MCF 10A (cell line): ENCODE results near the gene YDJC. TPM values are rescaled to one million over a fixed set of nuclear protein-coding genes. Genes with fewer than 3 reads are reported as not detected.

Experiments used
- BruUV-seq: library from RNA; stranded (reverse); fragments of 400-500 nt; replicated peaks from 2 replicates; lab custom pipeline; 2021; lab: Mats Ljungman, UMichigan
- CTCF ChIA-PET: fragments of 300-600 bp; sonication (Branson Sonifier 250); formaldehyde crosslinking; extraction: SDS; loops from one replicate; lab custom pipeline; 2021; ENCODE audit warnings: antibody characterized with exemption, inconsistent platforms; lab: Yijun Ruan, JAX
- POLR2A ChIA-PET: fragments of 300-600, 350-650 bp; sonication (Branson Sonifier 250); formaldehyde crosslinking; extraction: SDS; loops from one replicate; lab custom pipeline; 2020; ENCODE audit warnings: antibody characterized with exemption, inconsistent platforms; lab: Yijun Ruan, JAX
- DNase-seq: peaks from one replicate; pipeline ENCODE4 v3.0.0-alpha.2; 2018; ENCODE audit not compliant: unreplicated experiment
- H3K27ac Mint-ChIP-seq: one replicate; pipeline ENCODE4 v1.8.0; 2022; ENCODE audit warnings: mild to moderate bottlenecking, low read depth, mixed read lengths; ENCODE audit not compliant: unreplicated experiment
- H3K27me3 Mint-ChIP-seq: one replicate; pipeline ENCODE4 v1.8.0; 2022; ENCODE audit warnings: mixed read lengths; ENCODE audit not compliant: insufficient read depth, unreplicated experiment
- H3K36me3 Mint-ChIP-seq: one replicate; pipeline ENCODE4 v1.8.0; 2022; ENCODE audit warnings: mild to moderate bottlenecking, moderate library complexity, mixed read lengths; ENCODE audit not compliant: insufficient read depth, unreplicated experiment
- H3K4me1 Mint-ChIP-seq: one replicate; pipeline ENCODE4 v1.8.0; 2022; ENCODE audit warnings: mixed read lengths; ENCODE audit not compliant: insufficient read depth, unreplicated experiment
- H3K4me3 Mint-ChIP-seq: one replicate; pipeline ENCODE4 v1.8.0; 2022; ENCODE audit warnings: mild to moderate bottlenecking, moderate library complexity, mixed read lengths; ENCODE audit not compliant: unreplicated experiment
- H3K9me3 Mint-ChIP-seq: one replicate; pipeline ENCODE4 v1.8.0; 2022; ENCODE audit warnings: mixed read lengths; ENCODE audit not compliant: unreplicated experiment
- CTCF ChIP-seq: fragments of 200-600 bp; IDR thresholded peaks from one replicate; pipeline ENCODE4 v1.8.0; 2022; ENCODE audit warnings: antibody characterized with exemption, mild to moderate bottlenecking; ENCODE audit not compliant: unreplicated experiment
- intact Hi-C: fragments of 100-400 bp; cut with micrococcal nuclease; formaldehyde crosslinking; loops from 2 replicates; pipeline ENCODE4 v1.14.1; 2022
- total RNA-seq: library from RNA; stranded (reverse); gene quantifications from 2 replicates; pipeline ENCODE4 v1.2.3, GENCODE V29; 2022

YDJC gene
- total RNA-seq, 1 experiment from 2014 or later: 83.5 TPM

- CTCF ChIA-PET: interaction anchor here (0.6 to 2.0 kb wide), 3 partner anchors 10 to 33 kb away, joined by 3 to 8 read pairs (median 7); no protein-coding TSS in a partner anchor
- DNase-seq: no peak
- Mint-ChIP-seq H3K4me1 (peaks cover 2% of the 10 kb centered on the region), H3K27ac (no peak overlapping the region), H3K9me3 (no peaks in the 10 kb centered on the region), H3K4me3 (no peak overlapping the region), H3K27me3 (no peaks in the 10 kb centered on the region), H3K36me3 (no peaks in the 10 kb centered on the region)
- intact Hi-C loops: no loop called here
- POLR2A ChIA-PET: no interaction called here
- TF ChIP-seq CTCF: no peak
- BruUV-seq: no TSS peak
These were observed 6.9 kb upstream of the YDJC start for GRCh38 chr22:21636629-21637218.

DNA sequence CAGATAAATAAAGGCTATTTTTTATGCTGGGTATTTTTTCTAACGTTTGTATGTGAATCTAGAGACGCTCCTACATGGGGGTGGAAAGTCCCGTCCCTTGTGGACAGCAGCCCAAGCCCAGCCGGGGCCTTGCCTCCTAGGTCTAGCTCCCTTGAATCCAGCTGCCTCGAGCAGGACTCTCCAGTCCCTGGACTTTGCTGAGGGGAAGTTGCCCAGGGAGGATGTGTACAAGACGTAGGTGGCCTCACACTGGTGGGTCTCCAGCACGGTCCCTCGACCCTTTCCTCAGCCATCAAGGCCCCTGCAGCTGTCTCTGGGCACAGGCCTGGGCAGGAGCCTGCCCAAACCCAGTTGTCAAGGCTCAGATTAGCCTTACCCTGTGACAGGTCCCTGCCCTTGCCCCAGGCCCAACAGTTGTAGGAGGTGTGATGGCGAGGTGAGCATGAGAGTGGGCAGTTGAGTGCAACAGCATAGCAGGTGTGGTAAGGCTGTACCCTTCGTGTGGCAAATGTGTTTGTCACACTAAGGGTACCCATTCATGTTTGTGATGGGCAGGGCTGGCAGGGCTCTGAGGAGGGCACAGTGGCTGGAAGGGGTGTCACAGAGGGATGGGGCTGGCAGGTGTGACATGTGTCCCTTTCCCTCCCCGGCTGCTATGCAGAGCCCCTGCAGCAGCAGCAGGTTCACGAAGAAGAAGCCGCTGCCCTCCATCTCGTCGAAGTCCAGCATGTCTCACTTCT is 6.1 kb upstream of the YDJC start:
- POLR2A ChIA-PET: no interaction called here
- Mint-ChIP-seq H3K4me3 (no peak overlapping the region), H3K9me3 (no peaks in the 10 kb centered on the region), H3K36me3 (no peaks in the 10 kb centered on the region), H3K27me3 (no peaks in the 10 kb centered on the region), H3K4me1 (no peaks in the 10 kb centered on the region), H3K27ac (no peak overlapping the region)
- no TSS peak for BruUV-seq
- intact Hi-C loops: no loop called here
- no peak for TF ChIP-seq CTCF
- CTCF ChIA-PET: interaction anchor here (0.6 to 2.0 kb wide), 2 partner anchors 10 to 34 kb away, joined by 3 to 8 read pairs; no protein-coding TSS in a partner anchor
- DNase-seq: no peak

DNA sequence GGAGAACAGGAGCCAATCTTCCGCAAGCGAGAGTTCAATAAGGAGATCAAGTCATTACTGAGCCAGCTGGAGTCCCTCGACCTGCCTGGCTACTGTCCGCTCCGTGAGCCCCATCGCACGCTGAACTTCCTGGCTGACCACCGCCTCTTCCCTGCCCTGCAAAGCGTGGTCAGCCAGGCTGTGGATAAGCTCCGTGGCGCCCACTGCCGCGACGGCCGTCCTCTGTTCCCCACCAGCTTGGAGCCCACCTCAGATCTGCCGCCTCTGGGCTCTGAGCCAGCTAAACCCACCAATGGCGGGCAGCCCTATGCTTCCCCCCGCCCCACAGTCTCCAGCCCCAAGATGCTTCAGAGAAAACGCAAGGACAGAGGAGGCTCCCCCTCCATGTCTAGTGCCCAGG is 5.0 kb upstream of the YDJC start:
- POLR2A ChIA-PET: interaction anchor here (0.7 kb wide), 1 partner anchor 28 kb away, joined by 3 read pairs; no protein-coding TSS in a partner anchor
- no peaks in the 10 kb centered on the region for H3K4me1 Mint-ChIP-seq
- H3K36me3 Mint-ChIP-seq: no peaks in the 10 kb centered on the region
- CTCF ChIA-PET: interaction anchor here (2.0 kb wide), 1 partner anchor 12 kb away, joined by 8 read pairs; no protein-coding TSS in a partner anchor
- intact Hi-C loops: no loop called here
- no peak for DNase-seq
- H3K9me3 Mint-ChIP-seq: no peaks in the 10 kb centered on the region
- no peak for TF ChIP-seq CTCF
- no peak overlapping the region for H3K27ac Mint-ChIP-seq
- no peak overlapping the region for H3K4me3 Mint-ChIP-seq
- no peaks in the 10 kb centered on the region for H3K27me3 Mint-ChIP-seq
- no TSS peak for BruUV-seq

- no peak for TF ChIP-seq CTCF
- ChIA-PET POLR2A (no interaction called here), CTCF (interaction anchor here (0.6 to 0.9 kb wide), 3 partner anchors 9 to 1090 kb away, joined by 3 to 4 read pairs (median 3); no protein-coding TSS in a partner anchor)
- peaks cover 4% of the 10 kb centered on the region for H3K36me3 Mint-ChIP-seq
- H3K4me1 Mint-ChIP-seq: no peaks in the 10 kb centered on the region
- intact Hi-C loops: no loop called here
- no peaks in the 10 kb centered on the region for H3K27me3 Mint-ChIP-seq
- no peak for DNase-seq
- no peak overlapping the region for H3K27ac Mint-ChIP-seq
- no peak overlapping the region for H3K4me3 Mint-ChIP-seq
- no TSS peak for BruUV-seq
- no peaks in the 10 kb centered on the region for H3K9me3 Mint-ChIP-seq
These were observed 4.3 kb upstream of the YDJC start for GRCh38 chr22:21634081-21634480.
